H9 (cell line): ENCODE data around the gene PTPRN2. TPM values are rescaled to one million over a fixed set of nuclear protein-coding genes. Genes with fewer than 3 reads are reported as not detected.

Experiments
- DNase-seq: peaks from one replicate; pipeline ENCODE4 v3.0.0-alpha.2; 2017
- H2AFZ ChIP-seq: one replicate; pipeline ENCODE4 v1.6.1; 2013; ENCODE audit warnings: mild to moderate bottlenecking, low read length, control low read depth, moderate library complexity
- H2AK5ac ChIP-seq: 2 replicates; pipeline ENCODE4 v1.6.1; 2013; ENCODE audit warnings: low read length, control low read depth, mixed read lengths; ENCODE audit not compliant: insufficient read length
- H2BK120ac ChIP-seq: one replicate; pipeline ENCODE4 v1.6.1; 2013; ENCODE audit warnings: low read depth, mild to moderate bottlenecking, low read length, control low read depth, inconsistent platforms; ENCODE audit not compliant: poor library complexity, severe bottlenecking
- H2BK12ac ChIP-seq: 2 replicates; pipeline ENCODE4 v1.6.1; 2013; ENCODE audit warnings: low read length, control low read depth, mixed read lengths, low read depth; ENCODE audit not compliant: insufficient read length
- H2BK15ac ChIP-seq: 2 replicates; pipeline ENCODE4 v1.6.1; 2013; ENCODE audit warnings: low read depth, low read length, control low read depth
- H2BK20ac ChIP-seq: one replicate; pipeline ENCODE4 v1.6.1; 2013; ENCODE audit warnings: low read depth, mild to moderate bottlenecking, low read length, control low read depth, inconsistent platforms; ENCODE audit not compliant: poor library complexity, severe bottlenecking
- H2BK5ac ChIP-seq: 2 replicates; pipeline ENCODE4 v1.6.1; 2013; ENCODE audit warnings: low read length, control low read depth, mixed read lengths; ENCODE audit not compliant: insufficient read length
- H3K14ac ChIP-seq: 2 replicates; pipeline ENCODE4 v1.6.1; 2013; ENCODE audit warnings: low read length, control low read depth; ENCODE audit not compliant: insufficient read depth
- H3K18ac ChIP-seq: 2 replicates; pipeline ENCODE4 v1.6.1; 2013; ENCODE audit warnings: low read depth, mild to moderate bottlenecking, mixed read lengths, low read length, control low read depth; ENCODE audit not compliant: insufficient read length
- H3K23ac ChIP-seq: 2 replicates; pipeline ENCODE4 v1.6.1; 2013; ENCODE audit warnings: low read length, control low read depth, mixed read lengths, low read depth; ENCODE audit not compliant: insufficient read length
- H3K23me2 ChIP-seq: 2 replicates; pipeline ENCODE4 v1.6.1; 2013; ENCODE audit warnings: low read depth, mild to moderate bottlenecking, mixed read lengths, low read length, control low read depth; ENCODE audit not compliant: insufficient read length, poor library complexity, severe bottlenecking
- H3K27ac ChIP-seq: 2 replicates; pipeline ENCODE4 v1.5.1; 2013; ENCODE audit warnings: low read length, control low read depth, mixed read lengths, low read depth; ENCODE audit not compliant: insufficient read length
- H3K27me3 ChIP-seq: 2 replicates; pipeline ENCODE4 v1.6.1; 2013; ENCODE audit warnings: low read length, control low read depth, inconsistent platforms; ENCODE audit not compliant: insufficient read depth
- H3K4ac ChIP-seq: 2 replicates; pipeline ENCODE4 v1.6.1; 2013; ENCODE audit warnings: low read depth, mild to moderate bottlenecking, control low read depth, inconsistent platforms, low read length, moderate library complexity
- H3K4me1 ChIP-seq: 2 replicates; pipeline ENCODE4 v1.6.1; 2013; ENCODE audit warnings: low read length, control low read depth, inconsistent platforms; ENCODE audit not compliant: insufficient read depth
- H3K4me2 ChIP-seq: 2 replicates; pipeline ENCODE4 v1.6.1; 2013; ENCODE audit warnings: low read length, control low read depth, mixed read lengths; ENCODE audit not compliant: insufficient read length, insufficient read depth
- H3K56ac ChIP-seq: 2 replicates; pipeline ENCODE4 v1.6.1; 2013; ENCODE audit warnings: low read depth, mild to moderate bottlenecking, mixed read lengths, low read length, control low read depth; ENCODE audit not compliant: insufficient read length
- H3K79me1 ChIP-seq: 2 replicates; pipeline ENCODE4 v1.6.1; 2013; ENCODE audit warnings: low read depth, mild to moderate bottlenecking, moderate library complexity, low read length, control low read depth, inconsistent platforms; ENCODE audit not compliant: insufficient read depth, poor library complexity, severe bottlenecking
- H3K79me2 ChIP-seq: 2 replicates; pipeline ENCODE4 v1.6.1; 2013; ENCODE audit warnings: low read length, control low read depth, inconsistent platforms; ENCODE audit not compliant: insufficient read depth
- H3K9ac ChIP-seq: 2 replicates; pipeline ENCODE4 v1.6.1; 2013; ENCODE audit warnings: low read length, control low read depth, mixed read lengths; ENCODE audit not compliant: insufficient read length; ENCODE audit errors: extremely low read depth
- H3K9me3 ChIP-seq: one replicate; pipeline ENCODE4 v1.6.1; 2013; ENCODE audit warnings: low read depth, low read length, inconsistent platforms; ENCODE audit not compliant: control insufficient read depth
- H3T11ph ChIP-seq: one replicate; pipeline ENCODE4 v1.6.1; 2013; ENCODE audit warnings: mild to moderate bottlenecking, low read length, control low read depth, inconsistent platforms
- H4K20me1 ChIP-seq: one replicate; pipeline ENCODE4 v1.6.1; 2013; ENCODE audit not compliant: control insufficient read depth, insufficient read length, insufficient read depth
- H4K5ac ChIP-seq: 2 replicates; pipeline ENCODE4 v1.6.1; 2013; ENCODE audit warnings: low read depth, mild to moderate bottlenecking, mixed read lengths, low read length, control low read depth; ENCODE audit not compliant: insufficient read length
- H4K8ac ChIP-seq: replicated peaks from 2 replicates; pipeline ENCODE4 v1.6.1; 2013; ENCODE audit warnings: low read length, control low read depth, mixed read lengths, low read depth; ENCODE audit not compliant: insufficient read length
- H4K91ac ChIP-seq: 2 replicates; pipeline ENCODE4 v1.6.1; 2013; ENCODE audit warnings: low read depth, mild to moderate bottlenecking, moderate library complexity, mixed read lengths, low read length, control low read depth; ENCODE audit not compliant: insufficient read length
- H3K27ac Mint-ChIP-seq, 3 experiments: 2 replicates in 2 of 3; 3 replicates in 1 of 3; pipeline ENCODE4 v1.8.0; 2020 to 2021; ENCODE audit warnings: mixed read lengths in 3 of 3, mild to moderate bottlenecking in 1 of 3, moderate library complexity in 1 of 3
- H3K27me3 Mint-ChIP-seq: 2 replicates; pipeline ENCODE4 v1.8.0; 2021; ENCODE audit warnings: low read depth, mild to moderate bottlenecking, moderate library complexity, mixed read lengths
- H3K36me3 Mint-ChIP-seq, 3 experiments: 2 replicates in 2 of 3; 3 replicates in 1 of 3; pipeline ENCODE4 v1.8.0; 2020 to 2021; ENCODE audit warnings: low read depth in 3 of 3, mixed read lengths in 3 of 3; ENCODE audit not compliant: insufficient read depth in 1 of 3
- H3K4me1 Mint-ChIP-seq, 2 experiments: 2 replicates each; pipeline ENCODE4 v1.8.0; 2020; ENCODE audit warnings: mixed read lengths in 2 of 2
- H3K4me3 Mint-ChIP-seq, 2 experiments: 2 replicates in 1 of 2; 3 replicates in 1 of 2; pipeline ENCODE4 v1.8.0; 2020 to 2021; ENCODE audit warnings: mild to moderate bottlenecking in 2 of 2, mixed read lengths in 2 of 2, moderate library complexity in 1 of 2
- H3K9me3 Mint-ChIP-seq, 2 experiments: 2 replicates in 1 of 2; 3 replicates in 1 of 2; pipeline ENCODE4 v1.8.0; 2020; ENCODE audit warnings: mild to moderate bottlenecking in 2 of 2, mixed read lengths in 2 of 2, moderate library complexity in 1 of 2
- CTCF ChIP-seq: fragments of 200-600 bp; sonication (generic); conservative IDR thresholded peaks from 3 replicates; pipeline ENCODE4 v1.8.0; 2021; ENCODE audit warnings: antibody characterized with exemption, mild to moderate bottlenecking
- WGBS: extraction: QIAGEN DNeasy Blood & Tissue Kit; methylation state at CpG from one replicate; pipeline ENCODE4 v1.1.7; 2013; ENCODE audit warnings: missing lambda C conversion rate, low lambda C conversion rate, mixed read lengths; ENCODE audit not compliant: insufficient read length; ENCODE audit errors: extremely low coverage; 5-methylcytosine and 5-hydroxymethylcytosine counted together
- total RNA-seq: library from RNA; stranded (reverse); gene quantifications from 2 replicates; pipeline ENCODE4 v1.2.1, GENCODE V29; 2021

Gene PTPRN2
- total RNA-seq, 1 experiment from 2014 or later, result 5.2 TPM

DNA sequence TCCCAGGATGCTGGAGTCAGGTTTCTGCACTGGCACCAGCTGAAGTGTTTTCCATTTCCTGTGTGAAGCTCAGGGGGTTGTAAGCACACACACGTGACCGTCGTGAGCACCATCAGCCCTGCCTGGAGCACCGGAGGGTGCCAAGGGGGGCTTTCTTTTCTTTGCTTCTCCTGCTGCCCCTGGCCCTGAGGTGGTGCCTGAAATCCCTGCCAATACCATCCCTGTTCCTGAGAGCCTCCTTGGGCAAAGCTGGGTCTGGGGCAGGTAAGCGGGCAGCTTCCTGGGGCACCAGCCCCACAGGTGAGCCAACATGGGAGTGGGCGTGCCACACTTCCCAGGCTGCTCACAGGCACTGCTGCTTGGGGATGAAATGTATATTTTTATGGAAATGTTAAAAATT, 657.2 kb downstream of the PTPRN2 start:
- no peak overlapping the region for H3K4me3 Mint-ChIP-seq
- Histone ChIP-seq H3T11ph (no peak overlapping the region), H3K27me3 (no peaks in the 10 kb centered on the region), H3K23me2 (no peaks in the 10 kb centered on the region), H2BK20ac (no peak overlapping the region), H2BK12ac (no peak overlapping the region), H2BK5ac (no peak overlapping the region), H3K79me2 (no peaks in the 10 kb centered on the region), H2AFZ (no peak overlapping the region), H3K4me1 (no peaks in the 10 kb centered on the region), H3K18ac (no peak overlapping the region), H3K4me2 (no peak overlapping the region), H4K5ac (no peak overlapping the region), H3K14ac (no peak overlapping the region), H4K20me1 (no peaks in the 10 kb centered on the region), H2AK5ac (no peak overlapping the region), H3K79me1 (no peaks in the 10 kb centered on the region), H3K4ac (no peak overlapping the region), H4K91ac (no peak overlapping the region), H3K23ac (no peak overlapping the region), H3K27ac (no peak overlapping the region), H2BK120ac (no peak overlapping the region), H4K8ac (no peak overlapping the region), H3K9ac (no peak overlapping the region), H2BK15ac (no peak overlapping the region), H3K9me3 (no peaks in the 10 kb centered on the region), H3K56ac (no peak overlapping the region)
- no CpG with 5 or more reads among the region's 6 CpGs for WGBS
- peaks cover 16 to 30% (median 24%) of the 10 kb centered on the region in 3 experiments for H3K36me3 Mint-ChIP-seq
- peaks cover 11 to 18% of the 10 kb centered on the region in 2 experiments for H3K4me1 Mint-ChIP-seq
- DNase-seq, result no peak
- no peak for TF ChIP-seq CTCF
- no peak overlapping the region for H3K27ac Mint-ChIP-seq
- peaks cover 24 to 30% of the 10 kb centered on the region in 2 experiments for H3K9me3 Mint-ChIP-seq
- peaks cover 21% of the 10 kb centered on the region for H3K27me3 Mint-ChIP-seq
